Activated CD4-positive, CD25-positive, alpha-beta regulatory T cell treated with anti-CD3 and anti-CD28 coated beads, Interleukin-2, amount 50 U/mL, for 16 hours (primary cell): Measurements from ENCODE around the gene RIMBP3C.
"Not testable (repeated sequence)": the region's sequence is repeated elsewhere in the genome, so short reads cannot be mapped to it uniquely, and the experiment has no call there.

Experiments used
- DNase-seq: peaks from one replicate; pipeline ENCODE4 v3.0.0-alpha.2; 2020; ENCODE audit warnings: low read depth, low spot score

Gene RIMBP3C

DNA sequence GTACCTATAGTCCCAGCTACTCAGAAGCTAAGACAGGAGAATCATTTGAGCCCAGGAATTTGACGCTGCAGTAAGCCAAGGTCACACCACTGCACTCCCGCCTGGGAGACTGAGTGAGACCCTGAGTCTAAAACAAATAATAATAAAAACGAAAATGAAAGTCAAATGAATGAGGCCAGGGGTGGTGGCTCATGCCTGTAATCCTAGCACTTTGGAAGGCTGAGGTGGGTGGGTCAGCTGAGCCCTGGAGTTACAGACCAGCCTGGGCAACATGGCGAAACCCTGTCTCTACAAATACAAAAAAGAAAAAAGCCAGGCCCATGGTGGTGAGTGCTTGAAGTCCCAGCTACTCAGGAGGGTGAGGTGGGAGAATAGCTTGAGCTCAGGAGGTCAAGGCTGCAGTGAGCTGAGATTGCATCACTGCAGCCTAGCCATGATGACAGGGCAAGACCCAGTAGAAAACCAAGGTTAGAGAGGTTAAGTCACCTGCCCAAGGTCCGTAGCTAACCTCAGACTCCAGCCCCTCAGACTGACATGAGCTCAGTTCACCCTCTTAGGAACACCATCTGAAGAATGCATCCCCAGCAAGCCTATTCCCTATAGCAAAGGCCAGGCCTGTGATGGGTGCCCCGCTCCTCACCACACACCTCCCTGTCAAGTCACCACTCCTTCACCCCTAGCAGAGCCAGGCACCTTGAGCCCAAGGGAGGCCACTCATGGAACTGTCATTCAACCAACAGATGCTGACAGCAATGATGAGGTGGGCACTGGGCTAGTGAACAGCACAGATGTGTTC, 24.4 kb downstream of the RIMBP3C start:
- DNase-seq = not testable (repeated sequence)

DNA sequence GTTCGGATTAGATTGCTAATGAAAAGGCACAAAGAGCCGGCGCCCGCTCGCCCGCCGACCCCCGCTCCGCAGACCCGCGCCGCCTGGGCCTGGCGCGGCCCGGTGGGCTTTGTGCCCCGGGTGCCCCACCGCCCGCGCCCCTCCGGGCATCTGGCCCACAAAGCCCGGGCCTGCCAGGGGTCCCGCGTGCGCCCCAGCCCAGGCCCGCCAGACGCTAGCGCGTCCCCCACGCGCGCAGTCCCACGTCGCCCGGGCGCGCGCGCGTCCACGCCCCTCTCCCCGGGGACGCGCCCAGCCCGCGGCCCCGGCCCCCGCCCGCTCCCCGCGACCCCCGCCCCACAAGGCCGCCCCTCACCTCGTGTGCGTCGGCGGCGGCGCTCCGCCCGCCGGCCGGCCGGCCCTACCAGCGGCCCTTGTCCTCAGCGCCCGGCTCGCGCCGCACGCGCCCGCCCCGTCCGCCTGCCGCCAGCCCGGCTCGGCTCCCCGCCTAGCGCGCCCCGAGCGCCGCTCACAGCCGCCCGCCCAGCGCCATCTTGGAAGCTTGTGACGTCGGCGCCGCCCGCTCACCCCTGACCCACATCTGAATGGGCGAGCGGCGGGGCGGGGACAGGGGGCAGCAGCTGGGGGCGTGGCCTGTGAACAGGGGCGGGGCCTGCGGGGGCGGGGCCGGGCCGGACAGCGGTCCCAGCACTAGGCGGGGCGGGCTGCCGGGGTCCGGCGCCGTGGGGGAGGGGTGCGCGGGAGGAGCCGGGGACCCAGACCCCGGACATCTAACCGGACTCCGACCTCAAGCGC, 34.1 kb downstream of the RIMBP3C start:
- not testable (repeated sequence) for DNase-seq

DNA sequence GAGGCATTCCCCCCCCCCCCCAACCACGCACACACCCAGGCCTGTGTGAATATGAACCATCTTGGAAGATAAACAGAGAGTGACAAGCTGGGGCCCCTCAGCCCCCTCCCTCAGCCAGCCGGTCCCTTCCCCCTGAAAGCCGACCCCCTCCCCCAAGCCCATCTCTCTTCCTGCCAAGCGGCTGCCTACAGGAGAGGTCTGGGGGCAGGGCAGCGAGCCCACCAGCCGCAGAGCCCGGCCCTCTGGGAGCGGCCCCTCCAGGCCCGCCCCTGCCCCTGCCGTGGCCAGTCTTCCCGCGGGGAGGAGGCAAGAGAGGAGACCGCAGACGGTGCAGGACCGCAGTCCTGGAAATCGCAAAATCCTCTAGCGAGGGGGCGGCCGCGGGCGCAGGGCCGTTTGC, 34.7 kb downstream of the RIMBP3C start:
- not testable (repeated sequence) for DNase-seq

DNA sequence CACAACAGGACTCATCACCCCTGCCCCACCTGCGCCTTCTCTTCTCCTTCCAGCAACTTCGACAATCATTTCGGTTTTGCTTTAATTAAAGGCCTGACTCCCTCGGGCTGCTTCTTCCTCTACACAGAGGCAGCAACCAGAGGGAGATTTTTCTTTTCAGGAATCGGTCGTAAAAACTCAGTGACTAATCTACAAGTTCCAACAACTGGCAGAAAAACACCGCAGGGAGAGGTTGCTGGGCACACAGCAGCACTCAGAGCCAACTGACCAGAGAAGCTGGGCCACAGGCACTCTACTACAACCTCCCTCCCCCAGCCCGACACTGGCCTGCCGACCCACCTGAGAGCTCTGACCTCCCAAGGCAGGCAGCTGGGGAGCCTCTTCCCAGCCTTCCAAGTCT, 36.0 kb downstream of the RIMBP3C start:
- DNase-seq = not testable (repeated sequence)

DNA sequence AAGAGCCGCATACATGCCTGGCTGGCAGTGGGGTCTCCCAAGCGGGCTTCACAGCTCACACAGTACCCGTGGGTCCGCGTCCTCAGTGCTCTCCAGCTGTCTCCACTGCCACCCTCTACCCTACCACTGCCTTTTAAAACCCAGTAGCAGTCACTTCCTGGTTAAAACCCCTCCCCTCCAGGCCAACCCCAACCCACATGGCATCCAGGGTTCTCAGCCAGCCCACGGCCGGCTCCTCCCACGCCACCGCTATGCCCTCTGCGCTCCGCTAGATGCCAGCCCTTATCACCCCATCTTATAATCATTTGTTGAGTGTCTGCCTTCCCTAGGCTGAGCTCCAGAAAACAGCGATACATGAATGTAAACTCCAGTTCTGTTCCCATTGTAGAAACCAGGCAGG, 37.1 kb downstream of the RIMBP3C start:
- DNase-seq = not testable (repeated sequence)

DNA sequence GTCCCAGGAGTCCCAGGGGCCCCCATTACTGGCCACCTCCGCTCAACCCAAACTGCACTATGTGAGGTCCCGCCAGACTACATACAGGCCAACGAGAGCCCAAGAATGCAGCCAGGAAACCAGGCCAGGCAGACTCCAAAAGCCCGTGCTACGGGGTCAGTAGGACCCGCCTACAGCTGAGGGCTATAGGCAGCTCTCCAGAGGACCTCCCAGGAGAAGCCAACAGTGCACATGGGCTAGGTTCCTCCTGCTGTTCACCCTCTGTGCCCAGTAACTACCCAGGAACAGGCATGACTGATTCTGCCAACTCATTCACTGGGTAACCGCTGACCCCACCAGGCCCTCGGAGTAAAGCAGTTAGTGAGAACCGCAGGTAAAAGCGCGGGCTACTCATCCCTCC, 39.2 kb downstream of the RIMBP3C start:
- DNase-seq = not testable (repeated sequence)

DNA sequence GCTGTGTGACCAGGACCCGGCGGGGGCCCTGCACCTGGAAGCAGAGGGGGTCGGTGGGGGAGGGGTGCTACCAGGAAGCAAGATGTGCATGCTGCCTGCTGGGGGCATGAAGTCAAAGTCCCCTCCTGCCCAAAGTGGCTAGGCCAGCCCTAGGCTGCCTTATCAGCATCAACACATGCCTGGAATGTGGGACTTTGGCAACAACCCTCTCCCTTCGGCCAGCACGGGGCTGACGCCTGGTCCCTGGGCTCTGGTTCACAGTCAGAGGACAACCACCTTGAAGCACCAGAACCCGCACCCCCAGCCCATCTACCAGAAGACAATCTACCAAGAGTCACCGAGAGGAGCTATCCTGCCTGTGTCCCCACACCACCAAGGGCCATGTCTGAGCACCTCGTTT, 40.9 kb downstream of the RIMBP3C start:
- DNase-seq = not testable (repeated sequence)

DNA sequence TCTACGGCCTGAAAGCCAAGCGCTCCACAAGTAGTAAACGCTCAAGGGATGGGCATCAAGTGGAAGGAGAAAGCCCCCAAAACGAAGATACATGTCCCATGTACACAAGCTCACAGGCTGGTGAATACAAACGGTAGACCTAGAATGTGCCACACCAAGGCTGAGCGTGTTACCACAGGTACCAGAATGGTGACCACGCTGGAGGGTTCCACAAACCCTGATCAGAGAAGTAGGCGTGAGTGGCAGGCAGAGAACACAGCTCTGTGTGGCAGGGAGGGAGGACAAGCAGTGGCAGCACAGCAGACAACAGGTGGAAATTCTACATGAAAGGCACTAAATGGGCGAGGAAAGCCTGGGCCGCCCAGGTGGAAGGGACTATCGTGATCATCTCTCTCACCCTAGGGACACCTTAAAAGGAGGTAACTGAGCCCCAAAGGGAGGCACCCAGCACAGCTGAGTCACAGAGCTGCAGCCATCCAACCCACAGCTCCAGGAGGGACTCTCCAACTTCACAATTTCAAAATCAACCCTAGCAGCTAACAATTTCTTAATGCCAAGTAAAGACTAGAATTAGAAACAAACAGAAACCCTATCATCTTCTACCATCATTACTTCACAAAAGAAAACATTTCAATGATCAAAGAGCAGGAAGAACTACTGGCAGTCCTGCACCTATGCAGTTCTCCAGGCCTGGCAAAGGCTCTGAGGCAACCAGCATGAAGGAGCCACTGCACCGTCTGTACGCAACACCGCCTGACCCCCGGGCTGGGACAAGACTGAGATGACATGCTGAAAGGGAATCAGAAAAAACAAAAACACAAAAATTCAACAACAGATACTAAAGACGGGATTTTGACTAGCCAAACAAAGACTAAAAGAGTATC, 51.4 kb downstream of the RIMBP3C start:
- not testable (repeated sequence) for DNase-seq

DNA sequence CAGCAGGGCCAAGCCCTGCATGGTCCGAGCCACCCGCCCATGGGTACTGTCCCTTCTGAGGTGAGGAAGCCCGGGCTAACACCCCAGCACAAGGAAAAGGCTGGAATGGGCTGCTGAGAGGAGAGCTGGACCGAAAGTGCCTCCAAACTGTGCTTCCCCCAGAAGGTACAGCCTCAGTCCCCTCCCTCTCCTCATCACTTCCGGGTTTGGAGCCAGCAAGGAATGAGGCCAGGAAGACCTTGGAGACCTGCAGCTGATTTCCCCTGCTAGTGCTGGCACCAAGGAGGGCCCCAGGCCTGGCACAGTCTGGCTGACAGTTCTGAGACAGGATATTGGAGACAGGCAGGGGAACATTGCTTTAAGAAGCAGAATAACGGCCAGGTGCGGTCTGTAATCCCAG, 52.8 kb downstream of the RIMBP3C start:
- DNase-seq = not testable (repeated sequence)

DNA sequence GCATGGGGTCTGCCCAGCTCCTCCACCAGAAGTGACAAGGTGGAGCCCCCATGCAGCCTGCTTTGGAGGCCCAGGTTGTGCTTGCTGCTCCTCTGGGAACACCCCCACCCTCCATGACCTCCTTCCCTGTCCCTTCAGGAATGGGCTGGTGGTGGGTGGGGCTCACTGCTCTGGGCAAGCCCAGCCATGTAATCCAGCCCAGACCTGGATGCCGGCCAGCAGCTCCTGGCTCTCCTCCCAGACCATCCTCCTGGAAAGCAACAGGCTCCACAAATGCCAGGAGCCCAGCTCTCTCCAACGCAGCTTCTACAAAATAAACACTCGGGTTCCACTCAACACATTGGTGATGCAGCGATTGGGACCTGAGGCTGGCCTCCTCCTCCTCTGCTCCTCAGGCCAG, 53.3 kb downstream of the RIMBP3C start:
- DNase-seq = not testable (repeated sequence)
